ENCODE results near the gene FBN2. TPM values are rescaled to one million over a fixed set of nuclear protein-coding genes. Genes with fewer than 3 reads are reported as not detected.

The FBN2 gene
- polyA plus RNA-seq (2013, experiment 1 of 4) = 44.3 TPM
- 54.7 TPM for polyA plus RNA-seq (2013, experiment 2 of 4)
- 38.2 TPM for polyA plus RNA-seq (2013, experiment 3 of 4)
- 49.9 TPM for polyA plus RNA-seq (2013, experiment 4 of 4)

- Histone ChIP-seq H3K27me3 (ENCODE audit: control insufficient read depth, insufficient read depth, low read length, poor library complexity, severe bottlenecking) (peaks cover 25% of the 10 kb centered on the region), H3K36me3 (ENCODE audit: control insufficient read depth, insufficient read depth, low read length) (no peaks in the 10 kb centered on the region), H3K9me3 (ENCODE audit: control insufficient read depth, low read length) (no peaks in the 10 kb centered on the region), H3K4me3 (ENCODE audit: insufficient read depth, low read depth, low read length) (peak within 1 kb of the TSS; percentile 72), H3K4me1 (ENCODE audit: control insufficient read depth, insufficient read depth, low read length) (peaks cover 3% of the 10 kb centered on the region), H3K27ac (ENCODE audit: insufficient read depth, low read depth, low read length, poor library complexity, severe bottlenecking) (peak within 1 kb of the TSS; percentile 82)
- WGBS, 2 experiments = 1% methylated on average over 26 of the region's 26 CpGs
Observed at GRCh38 chr5:128538000-128538249, at the start of gene FBN2. Gene FBN2, minus strand, starts transcription at chr5:128538245. Its CDS starts 642 bp downstream, at chr5:128537603.

- WGBS, 2 experiments = 100% methylated on average over 1 to 2 of the region's 2 CpGs
- H3K36me3 ChIP-seq (ENCODE audit: control insufficient read depth, insufficient read depth, low read length) = no peaks in the 10 kb centered on the region
- no peak overlapping the region for H3K4me3 ChIP-seq (ENCODE audit: insufficient read depth, low read depth, low read length)
- H3K9me3 ChIP-seq (ENCODE audit: control insufficient read depth, low read length) = no peaks in the 10 kb centered on the region
- H3K27ac ChIP-seq (ENCODE audit: insufficient read depth, low read depth, low read length, poor library complexity, severe bottlenecking) = no peak overlapping the region
- H3K27me3 ChIP-seq (ENCODE audit: control insufficient read depth, insufficient read depth, low read length, poor library complexity, severe bottlenecking) = no peaks in the 10 kb centered on the region
- H3K4me1 ChIP-seq (ENCODE audit: control insufficient read depth, insufficient read depth, low read length) = no peaks in the 10 kb centered on the region
Observed at GRCh38 chr5:128587275-128587674, 49.2 kb upstream of the FBN2 start.

DNA sequence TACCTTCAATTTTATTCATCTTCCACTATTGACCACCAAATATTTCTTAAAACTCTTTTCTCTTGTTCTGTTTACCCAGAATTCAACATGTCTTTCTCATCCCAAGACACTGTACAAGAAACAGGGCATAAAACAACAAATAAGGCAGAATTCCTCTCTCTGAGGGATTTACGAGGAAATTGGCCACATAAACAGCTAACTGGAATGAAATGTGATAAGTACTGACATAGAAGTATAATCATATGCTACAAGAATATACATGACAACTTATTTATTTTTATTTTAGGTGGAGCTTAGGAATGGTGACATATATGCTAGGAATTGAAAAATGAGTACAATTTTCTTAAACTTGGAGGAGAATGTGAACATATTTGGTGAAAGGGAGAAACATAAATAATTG is 48.8 kb upstream of the FBN2 start:
- Histone ChIP-seq H3K27ac (ENCODE audit: insufficient read depth, low read depth, low read length, poor library complexity, severe bottlenecking) (no peak overlapping the region), H3K4me3 (ENCODE audit: insufficient read depth, low read depth, low read length) (no peak overlapping the region), H3K4me1 (ENCODE audit: control insufficient read depth, insufficient read depth, low read length) (no peaks in the 10 kb centered on the region), H3K27me3 (ENCODE audit: control insufficient read depth, insufficient read depth, low read length, poor library complexity, severe bottlenecking) (no peaks in the 10 kb centered on the region), H3K36me3 (ENCODE audit: control insufficient read depth, insufficient read depth, low read length) (no peaks in the 10 kb centered on the region), H3K9me3 (ENCODE audit: control insufficient read depth, low read length) (no peaks in the 10 kb centered on the region)
- WGBS, 2 experiments = 83% methylated on average over 1 of the region's 1 CpG; no CpG with 5 or more reads in 1 of the 2 experiments

DNA sequence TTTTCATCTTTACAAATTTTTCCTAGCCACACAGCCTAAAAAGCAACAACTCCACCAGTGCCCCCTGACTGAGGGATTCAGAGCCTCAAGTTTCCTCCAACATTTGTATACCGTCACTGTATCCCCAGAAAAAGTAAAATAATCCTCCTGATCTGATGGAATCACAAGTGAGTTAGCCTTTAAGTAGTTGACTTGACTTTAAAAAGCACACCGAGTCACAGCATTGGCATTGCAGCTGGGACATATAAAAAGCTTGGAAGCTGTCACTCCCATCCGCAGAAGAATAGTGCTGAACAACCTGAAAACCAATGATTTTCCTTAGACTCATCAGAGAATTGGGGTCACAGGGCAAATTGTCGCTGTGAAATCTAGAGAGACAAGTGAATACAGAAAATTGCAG is 41.6 kb upstream of the FBN2 start:
- no peaks in the 10 kb centered on the region for H3K9me3 ChIP-seq (ENCODE audit: control insufficient read depth, low read length)
- no peak overlapping the region for H3K27ac ChIP-seq (ENCODE audit: insufficient read depth, low read depth, low read length, poor library complexity, severe bottlenecking)
- 79 to 86% methylated on average over 4 of the region's 4 CpGs for WGBS, 2 experiments
- no peaks in the 10 kb centered on the region for H3K36me3 ChIP-seq (ENCODE audit: control insufficient read depth, insufficient read depth, low read length)
- no peaks in the 10 kb centered on the region for H3K4me1 ChIP-seq (ENCODE audit: control insufficient read depth, insufficient read depth, low read length)
- no peaks in the 10 kb centered on the region for H3K27me3 ChIP-seq (ENCODE audit: control insufficient read depth, insufficient read depth, low read length, poor library complexity, severe bottlenecking)
- H3K4me3 ChIP-seq (ENCODE audit: insufficient read depth, low read depth, low read length) = no peak overlapping the region

- no peaks in the 10 kb centered on the region for H3K4me1 ChIP-seq (ENCODE audit: control insufficient read depth, insufficient read depth, low read length)
- no peak overlapping the region for H3K4me3 ChIP-seq (ENCODE audit: insufficient read depth, low read depth, low read length)
- H3K27me3 ChIP-seq (ENCODE audit: control insufficient read depth, insufficient read depth, low read length, poor library complexity, severe bottlenecking) = no peaks in the 10 kb centered on the region
- H3K9me3 ChIP-seq (ENCODE audit: control insufficient read depth, low read length) = no peaks in the 10 kb centered on the region
- H3K36me3 ChIP-seq (ENCODE audit: control insufficient read depth, insufficient read depth, low read length) = no peaks in the 10 kb centered on the region
- 97% methylated on average over 3 of the region's 3 CpGs; no CpG with 5 or more reads in 1 of the 2 experiments for WGBS, 2 experiments
- H3K27ac ChIP-seq (ENCODE audit: insufficient read depth, low read depth, low read length, poor library complexity, severe bottlenecking) = no peak overlapping the region
Observed at GRCh38 chr5:128579093-128579492, 41.0 kb upstream of the FBN2 start.

DNA sequence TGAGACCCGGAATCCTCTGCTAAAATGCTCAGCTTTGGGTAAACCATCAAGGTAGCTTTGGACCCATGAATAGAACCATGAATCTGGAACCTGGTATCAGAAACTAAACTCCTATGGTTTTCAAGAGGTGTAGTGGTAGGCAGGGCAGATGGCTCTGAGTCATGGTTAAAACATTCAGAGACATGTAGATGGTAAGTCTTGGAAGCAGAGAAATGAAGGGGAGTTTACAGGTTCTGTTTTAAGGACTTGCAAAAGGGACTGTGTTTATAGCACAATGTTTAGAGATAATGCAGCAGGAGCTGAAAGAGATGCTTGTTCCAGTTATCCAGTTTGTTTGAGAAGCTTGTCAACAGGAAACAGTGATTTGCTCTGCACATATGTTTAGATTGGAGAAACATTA is 36.0 kb upstream of the FBN2 start:
- H3K27ac ChIP-seq (ENCODE audit: insufficient read depth, low read depth, low read length, poor library complexity, severe bottlenecking) = no peak overlapping the region
- no peaks in the 10 kb centered on the region for H3K4me1 ChIP-seq (ENCODE audit: control insufficient read depth, insufficient read depth, low read length)
- H3K36me3 ChIP-seq (ENCODE audit: control insufficient read depth, insufficient read depth, low read length) = no peaks in the 10 kb centered on the region
- H3K9me3 ChIP-seq (ENCODE audit: control insufficient read depth, low read length) = no peaks in the 10 kb centered on the region
- 58 to 73% methylated on average over 1 of the region's 1 CpG for WGBS, 2 experiments
- H3K27me3 ChIP-seq (ENCODE audit: control insufficient read depth, insufficient read depth, low read length, poor library complexity, severe bottlenecking) = no peaks in the 10 kb centered on the region
- H3K4me3 ChIP-seq (ENCODE audit: insufficient read depth, low read depth, low read length) = no peak overlapping the region

DNA sequence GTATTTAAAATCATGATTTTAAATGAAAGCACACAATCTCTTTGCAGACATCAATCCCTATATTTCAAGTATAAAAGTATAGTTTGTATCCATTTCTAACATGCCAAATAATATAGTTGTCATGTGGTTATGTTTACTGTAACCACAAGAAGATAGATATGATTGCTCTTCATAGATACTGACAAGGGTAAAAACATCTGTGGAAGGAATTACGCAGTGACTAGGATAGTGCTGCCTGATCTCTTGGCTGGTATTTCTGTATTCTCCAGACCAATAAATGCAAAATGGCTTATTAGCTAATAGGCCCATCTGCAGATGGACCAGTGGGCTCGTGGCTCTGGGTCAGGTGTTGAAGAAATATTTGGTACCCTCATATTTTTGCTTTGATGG is 34.9 kb upstream of the FBN2 start:
- H3K27me3 ChIP-seq (ENCODE audit: control insufficient read depth, insufficient read depth, low read length, poor library complexity, severe bottlenecking) = no peaks in the 10 kb centered on the region
- no peaks in the 10 kb centered on the region for H3K36me3 ChIP-seq (ENCODE audit: control insufficient read depth, insufficient read depth, low read length)
- H3K9me3 ChIP-seq (ENCODE audit: control insufficient read depth, low read length) = no peaks in the 10 kb centered on the region
- no peak overlapping the region for H3K4me3 ChIP-seq (ENCODE audit: insufficient read depth, low read depth, low read length)
- no peak overlapping the region for H3K27ac ChIP-seq (ENCODE audit: insufficient read depth, low read depth, low read length, poor library complexity, severe bottlenecking)
- H3K4me1 ChIP-seq (ENCODE audit: control insufficient read depth, insufficient read depth, low read length) = no peaks in the 10 kb centered on the region
- 93 to 100% methylated on average over 2 of the region's 2 CpGs for WGBS, 2 experiments

DNA sequence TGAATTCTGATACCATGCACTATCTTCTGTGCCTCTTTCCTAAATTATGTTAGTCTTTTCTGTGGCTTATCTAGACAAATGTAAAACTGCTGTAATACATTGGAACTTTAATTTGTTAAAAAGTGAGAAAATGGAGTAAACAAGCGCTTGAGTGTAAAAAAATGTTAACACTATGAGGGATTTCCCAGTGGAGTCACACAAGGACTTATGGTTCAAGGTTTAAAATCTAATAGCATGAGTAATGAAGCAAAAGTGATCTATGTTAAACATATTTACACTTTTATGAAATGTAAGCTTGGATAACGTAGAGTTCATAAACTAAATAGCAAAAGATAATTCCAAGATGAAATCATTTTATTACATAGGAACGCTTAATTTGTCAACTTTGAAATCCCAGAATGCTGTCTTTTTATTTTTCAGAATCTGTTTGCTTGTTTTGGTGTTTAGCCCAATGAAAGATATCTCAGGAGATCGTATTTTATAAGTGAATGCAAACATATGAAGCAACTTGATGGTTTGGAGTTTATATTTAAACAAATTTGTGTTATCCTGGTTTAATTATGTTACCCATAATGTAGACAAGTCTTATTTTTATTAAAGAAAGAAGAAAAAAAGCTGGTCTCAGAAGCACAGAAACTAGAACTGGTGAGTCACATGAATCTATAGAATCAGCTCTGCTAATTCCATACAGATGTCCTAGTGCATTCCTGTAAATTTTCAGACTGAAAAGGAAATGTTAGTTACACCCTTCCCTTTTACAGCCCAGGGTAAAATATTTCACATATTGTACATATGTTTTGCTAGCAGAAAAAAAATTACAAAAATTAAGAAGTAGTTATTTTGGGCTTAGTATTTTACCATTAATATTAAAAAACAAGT is 34.2 kb upstream of the FBN2 start:
- 89 to 90% methylated on average over 3 to 4 of the region's 4 CpGs for WGBS, 2 experiments

GRCh38 chr5:128566178-128566577 is 28.1 kb upstream of the FBN2 start:
- Histone ChIP-seq H3K9me3 (ENCODE audit: control insufficient read depth, low read length) (no peaks in the 10 kb centered on the region), H3K36me3 (ENCODE audit: control insufficient read depth, insufficient read depth, low read length) (no peaks in the 10 kb centered on the region), H3K4me3 (ENCODE audit: insufficient read depth, low read depth, low read length) (no peak overlapping the region), H3K27me3 (ENCODE audit: control insufficient read depth, insufficient read depth, low read length, poor library complexity, severe bottlenecking) (no peaks in the 10 kb centered on the region), H3K27ac (ENCODE audit: insufficient read depth, low read depth, low read length, poor library complexity, severe bottlenecking) (no peak overlapping the region), H3K4me1 (ENCODE audit: control insufficient read depth, insufficient read depth, low read length) (no peaks in the 10 kb centered on the region)
- WGBS, 2 experiments = 83 to 90% methylated on average over 1 to 2 of the region's 2 CpGs

More for the DNA sequence above, 34.2 kb upstream of the FBN2 start:
- Histone ChIP-seq H3K4me1 (ENCODE audit: control insufficient read depth, insufficient read depth, low read length) (no peaks in the 10 kb centered on the region), H3K36me3 (ENCODE audit: control insufficient read depth, insufficient read depth, low read length) (no peaks in the 10 kb centered on the region), H3K27me3 (ENCODE audit: control insufficient read depth, insufficient read depth, low read length, poor library complexity, severe bottlenecking) (no peaks in the 10 kb centered on the region), H3K9me3 (ENCODE audit: control insufficient read depth, low read length) (no peaks in the 10 kb centered on the region), H3K27ac (ENCODE audit: insufficient read depth, low read depth, low read length, poor library complexity, severe bottlenecking) (no peak overlapping the region), H3K4me3 (ENCODE audit: insufficient read depth, low read depth, low read length) (no peak overlapping the region)

DNA sequence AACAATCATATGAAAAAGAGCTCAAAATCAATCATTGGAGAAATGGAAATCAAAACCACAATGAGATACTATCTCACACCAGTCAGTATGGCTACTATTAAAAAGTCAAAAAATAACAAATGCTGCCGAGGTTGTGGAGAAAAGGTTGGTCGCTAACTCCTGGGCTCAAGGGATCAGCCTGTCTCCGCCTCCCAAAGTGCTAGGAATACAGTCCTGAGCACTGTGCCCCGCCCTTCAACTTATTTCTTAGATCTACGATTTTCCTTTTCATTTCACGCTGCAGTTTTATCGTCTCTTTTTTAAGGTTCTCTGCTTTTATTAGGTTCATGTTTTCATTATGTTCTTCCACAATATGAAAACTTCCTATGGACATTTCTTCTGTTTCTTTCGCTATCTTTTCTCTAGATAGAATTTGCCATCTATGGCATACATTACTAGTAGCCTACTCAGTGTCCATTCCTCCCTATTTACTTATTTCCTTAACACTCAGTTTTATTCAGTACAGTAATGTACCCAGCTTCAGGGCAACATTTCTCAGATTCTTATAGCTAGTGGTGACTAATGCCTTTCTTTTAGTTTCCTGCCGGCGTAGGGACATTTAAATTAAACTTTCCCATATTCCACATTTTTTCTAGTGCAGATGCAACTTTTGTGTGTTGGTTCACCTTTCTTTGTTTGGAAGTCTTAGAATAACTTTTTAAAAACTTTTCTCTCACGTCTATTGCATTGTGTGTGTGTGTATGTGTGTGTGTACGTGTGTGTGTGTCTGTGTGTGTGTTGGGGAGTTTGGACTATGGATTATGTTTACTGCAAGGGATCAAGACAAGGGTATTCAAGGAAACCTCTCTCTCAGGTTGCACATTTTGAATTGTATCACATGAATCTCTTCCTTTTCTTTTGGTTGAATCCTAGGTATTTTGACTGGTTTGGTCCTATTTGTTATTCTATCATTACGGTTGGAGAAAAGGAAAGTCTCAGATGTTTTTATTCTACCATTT is 21.6 kb upstream of the FBN2 start:
- Histone ChIP-seq H3K27ac (ENCODE audit: insufficient read depth, low read depth, low read length, poor library complexity, severe bottlenecking) (no peak overlapping the region), H3K4me3 (ENCODE audit: insufficient read depth, low read depth, low read length) (no peak overlapping the region), H3K9me3 (ENCODE audit: control insufficient read depth, low read length) (no peaks in the 10 kb centered on the region), H3K36me3 (ENCODE audit: control insufficient read depth, insufficient read depth, low read length) (no peaks in the 10 kb centered on the region), H3K4me1 (ENCODE audit: control insufficient read depth, insufficient read depth, low read length) (no peaks in the 10 kb centered on the region), H3K27me3 (ENCODE audit: control insufficient read depth, insufficient read depth, low read length, poor library complexity, severe bottlenecking) (no peaks in the 10 kb centered on the region)
- WGBS, 2 experiments = 90 to 92% methylated on average over 10 to 13 of the region's 13 CpGs

Measured in ectodermal cell (in vitro differentiated cells).